Posterior vena cava (tissue), 2 donors: ENCODE measurements around the gene TOMM20L. TPM values are rescaled to one million over a fixed set of nuclear protein-coding genes. Genes with fewer than 3 reads are reported as not detected.
"Not testable (repeated sequence)": the region's sequence is repeated elsewhere in the genome, so short reads cannot be mapped to it uniquely, and the experiment has no call there.

Experiments used
- DNase-seq: peaks from one replicate; pipeline ENCODE4 v3.0.0-alpha.2; 2020; ENCODE audit warnings: low spot score
- intact Hi-C, 2 donors: fragments of 100-400 bp; cut with DNase I; formaldehyde crosslinking; loops; one replicate each; pipeline versions ENCODE4 v1.14.1 to v1.14.2; 2022 to 2023
- total RNA-seq, 2 donors: library from RNA; stranded (reverse); fragmentation: NEBNext Ultra II Directional; extraction: Animal tissue kit (Norgen Biotek cat#: 25700); gene quantifications; one replicate each; pipeline ENCODE4 v1.2.1, GENCODE V29; 2021
- donor health status: DM: yes; HTN: yes; CAD: no.
- donor health status: DM: yes; HTN: yes; CAD: no.

The TOMM20L gene
- total RNA-seq, 2 donors from 2014 or later, result not detected

- intact Hi-C loops, DNase-seq: not testable (repeated sequence)
These were observed 21.2 kb downstream of the TOMM20L start for GRCh38 chr14:58416934-58417333.

- intact Hi-C loops, result no loop called here
These were observed 31.0 kb downstream of the TOMM20L start for GRCh38 chr14:58426670-58427280.

GRCh38 chr14:58427281-58428117, 31.8 kb downstream of the TOMM20L start, which contains the start of the genes KIAA0586 and TIMM9:
KIAA0586 (plus strand) TSS chr14:58427719; CDS start chr14:58428265, 546 bp downstream.
TIMM9 (minus strand) TSS chr14:58427531; CDS start chr14:58411945, 15,586 bp downstream.
- intact Hi-C loops, result no loop called here
- DNase-seq, result peak; percentile 99

More at GRCh38 chr14:58426670-58427280, 31.0 kb downstream of the TOMM20L start:
- DNase-seq, result peak; percentile 84

GRCh38 chr14:58428118-58428683, 32.5 kb downstream of the TOMM20L start:
- intact Hi-C loops, result no loop called here
- DNase-seq, result no peak

GRCh38 chr14:58430156-58430555, 34.4 kb downstream of the TOMM20L start:
- intact Hi-C loops, result no loop called here
- no peak for DNase-seq

GRCh38 chr14:58439476-58439875, 43.7 kb downstream of the TOMM20L start:
- intact Hi-C loops, result no loop called here
- no peak for DNase-seq

GRCh38 chr14:58444627-58445026, 48.9 kb downstream of the TOMM20L start:
- no peak for DNase-seq
- intact Hi-C loops, result no loop called here

GRCh38 chr14:58455593-58456265, 60.0 kb downstream of the TOMM20L start:
- no peak for DNase-seq

More at GRCh38 chr14:58455593-58456265, 60.0 kb downstream of the TOMM20L start:
- intact Hi-C loops, result no loop called here

Other genes with a start within 250 kb of the TOMM20L start
- gene ARMH4, start 243.7 kb upstream of the TOMM20L start, total RNA-seq, result 1 to 10 TPM; 8.5 to 9.2 TPM
- gene ACTR10, start 195.8 kb upstream of the TOMM20L start, total RNA-seq, result 10 to 100 TPM; 71.4 to 77.6 TPM
- gene PSMA3, start 151.1 kb upstream of the TOMM20L start, total RNA-seq, result 100 to 1,000 TPM; 147 to 170 TPM
- gene ARID4A, start 97.4 kb upstream of the TOMM20L start, total RNA-seq, result 10 to 100 TPM; 26.3 to 27.1 TPM
- gene TIMM9, start 31.6 kb downstream of the TOMM20L start, total RNA-seq, result 10 to 100 TPM; 28.4 to 30.7 TPM
- gene KIAA0586, start 31.8 kb downstream of the TOMM20L start, total RNA-seq, result 10 to 100 TPM; 14.7 to 15.5 TPM
- gene DACT1, start 242.0 kb downstream of the TOMM20L start, total RNA-seq, result 10 to 100 TPM; 13.7 to 18.8 TPM